Lung (tissue), 12 donors: ENCODE measurements around the gene PARD3B. TPM values are rescaled to one million over a fixed set of nuclear protein-coding genes. Genes with fewer than 3 reads are reported as not detected.

Experiments used
- ATAC-seq: fragments of 200-7000 bp; cut with Tn5 transposase; one replicate; pipeline ENCODE4 v1.9.1; 2020; ENCODE audit warnings: moderate number of reproducible peaks; ENCODE audit not compliant: insufficient read depth, low FRiP score
- DNase-seq, 3 donors: peaks; one replicate each; pipeline ENCODE4 v3.0.0-alpha.2; 2013 to 2017
- H3K27ac ChIP-seq, 2 donors: one replicate each; pipeline ENCODE4 v1.5.1; 2013; ENCODE audit warnings: mild to moderate bottlenecking in 2 of 2, moderate library complexity in 2 of 2, control low read depth in 1 of 2, inconsistent platforms in 1 of 2, low read depth in 1 of 2, low read length in 1 of 2
- H3K27me3 ChIP-seq, 3 donors: one replicate each; pipeline ENCODE4 v1.5.1; 2013; ENCODE audit warnings: low read length in 2 of 3; ENCODE audit not compliant: control insufficient read depth in 3 of 3, insufficient read depth in 3 of 3
- H3K36me3 ChIP-seq, 4 donors: one replicate each; pipeline ENCODE4 v1.5.1; 2013; ENCODE audit warnings: low read length in 4 of 4, mild to moderate bottlenecking in 1 of 4, moderate library complexity in 1 of 4; ENCODE audit not compliant: control insufficient read depth in 4 of 4, insufficient read depth in 4 of 4
- H3K4me1 ChIP-seq, 5 donors: one replicate each; pipeline ENCODE4 v1.5.1; 2013; ENCODE audit warnings: low read length in 5 of 5, mild to moderate bottlenecking in 2 of 5, moderate library complexity in 1 of 5; ENCODE audit not compliant: control insufficient read depth in 5 of 5, insufficient read depth in 5 of 5
- H3K4me3 ChIP-seq: one replicate; pipeline ENCODE4 v1.5.1; 2013; ENCODE audit warnings: mild to moderate bottlenecking, control low read depth, moderate library complexity
- H3K9ac ChIP-seq, 2 donors: one replicate each; pipeline ENCODE4 v1.5.1; 2013; ENCODE audit warnings: low read length in 2 of 2, control low read depth in 1 of 2; ENCODE audit not compliant: insufficient read depth in 1 of 2
- H3K9me3 ChIP-seq, 4 donors: one replicate each; pipeline ENCODE4 v1.5.1; 2013; ENCODE audit warnings: low read length in 3 of 4, mild to moderate bottlenecking in 1 of 4, moderate library complexity in 1 of 4; ENCODE audit not compliant: control insufficient read depth in 4 of 4, insufficient read depth in 3 of 4
- CTCF ChIP-seq: IDR thresholded peaks from 2 replicates; pipeline ENCODE4 v1.5.1; 2012; ENCODE audit warnings: mild to moderate bottlenecking; ENCODE audit errors: control extremely low read depth, extremely low read depth
- WGBS, 2 donors: extraction: QIAGEN DNeasy Blood & Tissue Kit; methylation state at CpG; one replicate each; pipeline ENCODE4 v1.1.7; 2013; 5-methylcytosine and 5-hydroxymethylcytosine counted together
- polyA plus RNA-seq, 2 donors: library from polyadenylated mRNA; stranded (reverse); fragments of 200-250 nt; gene quantifications; one replicate each; pipeline ENCODE4 v1.2.1, GENCODE V29; 2013
- total RNA-seq, 2 donors: library from RNA; depleted of rRNA in 1 of 2; stranded (reverse); fragments of >200 nt in 1 of 2; gene quantifications; one replicate each; pipeline ENCODE4 v1.2.1, GENCODE V29; 2014 to 2021
- donor health status: control.
- donor health status: control.
- donor health status: Bipolar disorder and iron deficiency.
- donor health status: healthy.
- donor health status: DM: yes; HTN: yes; CAD: no.

Gene PARD3B
- total and polyA plus RNA-seq, 4 donors: 2.4 to 38.7 (median 17.1) TPM

DNA sequence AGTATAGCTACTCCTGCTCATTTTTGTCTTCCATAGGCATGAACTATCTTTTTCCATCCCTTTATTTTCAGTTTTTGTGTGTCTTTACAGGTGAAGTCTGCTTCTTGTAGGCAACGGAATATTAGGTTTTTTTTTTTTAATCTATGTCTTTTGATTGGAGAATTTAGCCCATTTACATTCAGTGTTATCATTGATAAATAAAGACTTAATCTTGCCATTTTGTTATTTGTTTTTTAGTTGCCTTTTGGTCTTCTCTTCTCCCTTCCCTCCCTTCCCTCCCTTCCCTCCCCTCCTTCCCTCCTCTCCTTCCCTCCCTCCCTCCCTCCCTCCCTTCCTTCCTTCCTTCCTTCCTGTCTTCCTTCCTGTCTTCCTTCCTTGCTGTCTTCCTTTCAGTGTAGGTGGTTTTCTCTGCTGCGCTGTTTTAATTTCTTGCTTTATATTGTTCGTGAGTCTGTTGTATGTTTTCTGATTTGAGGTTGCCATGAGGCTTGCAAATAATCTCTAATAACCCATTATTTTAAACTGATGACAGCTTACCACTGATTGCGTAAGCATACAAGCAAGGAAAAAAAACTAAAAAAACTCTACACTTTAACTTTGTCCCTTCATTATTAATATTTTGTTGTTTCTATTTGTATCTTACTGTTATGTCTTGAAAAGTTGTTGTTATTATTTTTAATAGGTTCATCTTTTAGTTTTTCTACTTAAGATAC lies 353.8 kb downstream of the PARD3B start:
- H3K4me3 ChIP-seq: no peak overlapping the region
- no peaks in the 10 kb centered on the region for H3K27me3 ChIP-seq
- 90 to 96% methylated on average over 4 of the region's 4 CpGs for whole genome bisulfite sequencing, 2 donors
- peaks cover 0 to 4% (median 0%) of the 10 kb centered on the region in 4 donors for H3K9me3 ChIP-seq
- ATAC-seq: no peak
- no peak overlapping the region for H3K27ac ChIP-seq
- no peak overlapping the region for H3K9ac ChIP-seq
- H3K36me3 ChIP-seq: no peaks in the 10 kb centered on the region
- H3K4me1 ChIP-seq: no peaks in the 10 kb centered on the region
- DNase-seq: no peak
- TF ChIP-seq CTCF: no peak

DNA sequence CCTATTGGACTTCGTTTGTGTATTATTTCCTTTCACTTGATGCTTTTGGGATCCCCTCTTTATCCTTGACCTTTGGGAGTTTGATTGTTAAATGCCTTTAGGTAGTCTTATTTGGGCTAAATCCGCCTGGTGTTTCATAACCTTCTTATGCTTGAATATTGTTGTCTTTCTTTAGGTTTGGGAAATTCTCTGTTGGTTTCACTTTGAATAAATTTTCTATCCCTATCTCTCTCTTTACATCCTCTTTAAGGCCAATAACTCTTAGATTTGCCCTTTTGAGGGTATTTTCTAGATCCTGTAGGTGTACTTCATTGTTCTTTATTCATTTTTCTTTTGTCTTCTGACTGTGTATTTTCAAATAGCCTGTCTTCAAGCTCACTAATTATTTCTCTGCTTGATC lies 354.7 kb downstream of the PARD3B start:
- Histone ChIP-seq H3K27me3 (no peaks in the 10 kb centered on the region), H3K36me3 (no peaks in the 10 kb centered on the region), H3K4me1 (no peaks in the 10 kb centered on the region), H3K27ac (no peak overlapping the region), H3K9me3 (peaks cover 0 to 4% (median 0%) of the 10 kb centered on the region in 4 donors), H3K9ac (no peak overlapping the region), H3K4me3 (no peak overlapping the region)
- DNase-seq: no peak
- no peak for ATAC-seq
- no peak for TF ChIP-seq CTCF
- WGBS, 2 donors: 87 to 94% methylated on average over 2 of the region's 2 CpGs

GRCh38 chr2:204900487-204900886 lies 355.2 kb downstream of the PARD3B start:
- no peak for DNase-seq

More at GRCh38 chr2:204900487-204900886, 355.2 kb downstream of the PARD3B start:
- H3K27ac ChIP-seq: peak overlapping the region in 1 of 2 donors; percentile 9
- no peak for ATAC-seq
- H3K9ac ChIP-seq: no peak overlapping the region
- H3K36me3 ChIP-seq: no peaks in the 10 kb centered on the region
- 45 to 48% methylated on average over 2 of the region's 2 CpGs for WGBS, 2 donors
- TF ChIP-seq CTCF: no peak
- H3K4me3 ChIP-seq: no peak overlapping the region
- peaks cover 0 to 4% (median 0%) of the 10 kb centered on the region in 4 donors for H3K9me3 ChIP-seq
- H3K4me1 ChIP-seq: peaks cover 0 to 2% (median 0%) of the 10 kb centered on the region in 5 donors
- no peaks in the 10 kb centered on the region for H3K27me3 ChIP-seq
